Erythroblast (primary cell): ENCODE measurements around the gene UGDH.

Source experiments
- GATA1 ChIP-seq: IDR thresholded peaks from 2 replicates; pipeline ENCODE4 v1.6.1; 2011; ENCODE audit warnings: low read depth, mild to moderate bottlenecking, control low read depth, low read length, moderate library complexity
- POLR2A ChIP-seq: IDR thresholded peaks from 2 replicates; pipeline ENCODE4 v1.6.1; 2011; ENCODE audit warnings: mild to moderate bottlenecking, low read length

DNA sequence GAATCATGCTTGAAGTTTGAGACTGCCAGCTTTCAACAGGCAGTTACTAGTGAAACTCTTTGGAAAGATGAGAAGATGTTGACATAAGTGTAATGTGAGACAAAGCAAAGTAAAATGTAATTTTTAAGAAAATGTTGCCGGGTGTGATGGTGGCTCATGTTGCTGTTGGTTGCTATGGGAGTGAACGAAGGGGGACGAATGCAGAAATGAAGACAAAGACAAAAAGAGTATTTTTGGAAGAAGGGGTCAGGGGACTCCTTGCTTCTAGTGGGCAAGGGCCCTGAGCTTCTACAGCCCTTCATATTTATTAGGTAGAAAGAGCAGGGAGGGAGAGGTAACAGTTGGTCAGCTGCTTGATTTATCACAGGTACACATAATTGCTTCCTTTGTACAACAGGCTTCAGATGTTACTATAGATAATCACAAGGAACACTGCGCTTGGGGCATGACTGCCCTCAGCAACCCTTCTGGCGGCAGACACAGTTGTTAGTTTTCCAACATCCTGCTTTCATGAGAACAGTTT lies 11.9 kb upstream of the UGDH start:
- TF ChIP-seq GATA1 = no peak
- TF ChIP-seq POLR2A = no peak
